ENCODE measurements around the gene PHOX2B. TPM values are rescaled to one million over a fixed set of nuclear protein-coding genes. Genes with fewer than 3 reads are reported as not detected.

PHOX2B gene
- total and polyA plus RNA-seq, 3 donors from 2014 or later: 0.16 to 0.20 TPM; not detected in 1

GRCh38 chr4:41792166-41792565 lies 43.6 kb upstream of the PHOX2B start:
- H3K36me3 ChIP-seq (ENCODE audit: low read depth, missing control alignments): no peaks in the 10 kb centered on the region
- H3K4me3 ChIP-seq: no peak overlapping the region
- WGBS, 2 donors: 77 to 81% methylated on average over 3 of the region's 3 CpGs
- H3K27me3 ChIP-seq: no peaks in the 10 kb centered on the region
- no peak for TF ChIP-seq CTCF (IDR thresholded peaks at IDR 0.05)
- TF ChIP-seq POLR2A (IDR thresholded peaks at IDR 0.05): no peak
- H3K4me1 ChIP-seq: no peaks in the 10 kb centered on the region
- no peak overlapping the region for H3K27ac ChIP-seq
- intact Hi-C loops (cut with DNase I; ENCODE audit: low total_unique reads): no loop called here
- no peak for DNase-seq
- no peaks in the 10 kb centered on the region for H3K9me3 ChIP-seq

GRCh38 chr4:41791557-41791956 lies 43.0 kb upstream of the PHOX2B start:
- TF ChIP-seq CTCF (IDR thresholded peaks at IDR 0.05) (no peak), POLR2A (IDR thresholded peaks at IDR 0.05) (no peak)
- no peak for DNase-seq
- H3K36me3 ChIP-seq (ENCODE audit: low read depth, missing control alignments): no peaks in the 10 kb centered on the region
- no peaks in the 10 kb centered on the region for H3K4me1 ChIP-seq
- intact Hi-C loops (cut with DNase I; ENCODE audit: low total_unique reads): no loop called here
- WGBS, 2 donors: 86 to 90% methylated on average over 2 of the region's 2 CpGs
- no peaks in the 10 kb centered on the region for H3K27me3 ChIP-seq
- H3K27ac ChIP-seq: no peak overlapping the region
- no peaks in the 10 kb centered on the region for H3K9me3 ChIP-seq
- H3K4me3 ChIP-seq: no peak overlapping the region

GRCh38 chr4:41787931-41788330 lies 39.4 kb upstream of the PHOX2B start:
- Histone ChIP-seq H3K4me3 (no peak overlapping the region), H3K9me3 (no peaks in the 10 kb centered on the region), H3K27me3 (no peaks in the 10 kb centered on the region), H3K36me3 (ENCODE audit: low read depth, missing control alignments) (no peaks in the 10 kb centered on the region), H3K27ac (no peak overlapping the region), H3K4me1 (no peaks in the 10 kb centered on the region)
- no peak for TF ChIP-seq CTCF (IDR thresholded peaks at IDR 0.05)
- TF ChIP-seq POLR2A (IDR thresholded peaks at IDR 0.05): no peak
- intact Hi-C loops (cut with DNase I; ENCODE audit: low total_unique reads): no loop called here
- WGBS, 2 donors: 58 to 61% methylated on average over 8 of the region's 8 CpGs
- no peak for DNase-seq

DNA sequence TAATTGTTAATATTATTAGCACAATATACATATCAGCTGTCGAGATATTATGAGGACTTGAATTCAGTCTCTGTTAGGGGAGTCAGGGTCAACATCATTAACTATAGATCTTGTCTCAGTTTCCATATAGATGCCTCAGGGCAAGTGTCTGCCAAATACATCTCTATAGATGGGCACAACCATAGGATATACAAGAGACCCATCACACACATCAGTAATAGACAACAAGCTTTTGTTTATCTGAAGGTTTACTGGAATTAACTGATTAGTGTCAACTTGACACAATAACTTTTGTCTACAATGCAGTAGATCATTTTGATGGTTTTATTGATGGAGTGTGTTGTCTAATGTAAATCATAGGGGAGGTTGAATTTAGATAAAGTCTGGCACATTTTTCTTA lies 37.1 kb upstream of the PHOX2B start:
- H3K4me1 ChIP-seq: no peaks in the 10 kb centered on the region
- H3K27me3 ChIP-seq: no peaks in the 10 kb centered on the region
- no peaks in the 10 kb centered on the region for H3K36me3 ChIP-seq (ENCODE audit: low read depth, missing control alignments)
- DNase-seq: no peak
- intact Hi-C loops (cut with DNase I; ENCODE audit: low total_unique reads): no loop called here
- TF ChIP-seq CTCF (IDR thresholded peaks at IDR 0.05): no peak
- no peak for TF ChIP-seq POLR2A (IDR thresholded peaks at IDR 0.05)
- H3K9me3 ChIP-seq: no peaks in the 10 kb centered on the region
- 70 to 75% methylated on average over 1 of the region's 1 CpG for WGBS, 2 donors
- no peak overlapping the region for H3K4me3 ChIP-seq
- no peak overlapping the region for H3K27ac ChIP-seq

GRCh38 chr4:41784191-41784979 lies 35.9 kb upstream of the PHOX2B start:
- no peak overlapping the region for H3K27ac ChIP-seq
- H3K9me3 ChIP-seq: no peaks in the 10 kb centered on the region
- WGBS, 2 donors: 74 to 75% methylated on average over 9 of the region's 9 CpGs
- intact Hi-C loops (cut with DNase I; ENCODE audit: low total_unique reads): no loop called here
- no peak for TF ChIP-seq CTCF (IDR thresholded peaks at IDR 0.05)
- no peak for TF ChIP-seq POLR2A (IDR thresholded peaks at IDR 0.05)
- no peak for DNase-seq
- H3K36me3 ChIP-seq (ENCODE audit: low read depth, missing control alignments): no peaks in the 10 kb centered on the region
- no peaks in the 10 kb centered on the region for H3K4me1 ChIP-seq
- H3K27me3 ChIP-seq: no peaks in the 10 kb centered on the region
- no peak overlapping the region for H3K4me3 ChIP-seq
